GM12892 (cell line): ENCODE measurements around the gene PID1.

Experiments used
- POLR2A ChIP-seq: IDR thresholded peaks from 2 replicates; pipeline ENCODE4 v1.6.1; 2011; ENCODE audit warnings: low read depth, low read length, control low read depth
- POLR2AphosphoS5 ChIP-seq: IDR thresholded peaks from 2 replicates; pipeline ENCODE4 v1.6.1; 2011; ENCODE audit warnings: low read depth, low read length, control low read depth
- TAF1 ChIP-seq: IDR thresholded peaks from 2 replicates; pipeline ENCODE4 v1.6.1; 2011; ENCODE audit warnings: low read depth, mild to moderate bottlenecking, control low read depth, low read length, borderline replicate concordance

DNA sequence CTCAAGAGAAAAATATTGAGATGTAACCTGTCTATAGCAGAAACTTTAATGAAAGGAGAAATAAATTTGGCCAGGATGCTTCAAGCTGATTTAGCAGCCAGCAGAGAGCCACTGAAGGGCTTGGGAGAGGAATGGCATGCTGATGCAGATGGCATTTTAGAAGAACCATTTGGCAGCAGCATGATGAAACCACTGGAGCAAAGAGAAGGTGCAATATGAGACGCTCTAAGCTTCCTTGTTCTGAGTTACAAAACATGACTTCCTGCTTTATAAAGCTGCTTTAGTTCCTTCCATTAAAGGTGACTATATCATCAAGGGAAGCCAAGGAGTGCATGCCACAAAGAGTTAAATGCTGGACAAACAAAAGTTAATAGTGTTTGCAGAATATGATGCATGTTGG is 189.7 kb downstream of the PID1 start:
- no peak for TF ChIP-seq POLR2A
- no peak for TF ChIP-seq TAF1
- no peak for TF ChIP-seq POLR2AphosphoS5
